COR-L47 (cell line): ENCODE data around the gene CUX1.
"Not testable (repeated sequence)": the region's sequence is repeated elsewhere in the genome, so short reads cannot be mapped to it uniquely, and the experiment has no call there.

Experiments
- DNase-seq: peaks from one replicate; lab custom pipeline; 2025; lab: John Stamatoyannopoulos, UW

CUX1 gene

DNA sequence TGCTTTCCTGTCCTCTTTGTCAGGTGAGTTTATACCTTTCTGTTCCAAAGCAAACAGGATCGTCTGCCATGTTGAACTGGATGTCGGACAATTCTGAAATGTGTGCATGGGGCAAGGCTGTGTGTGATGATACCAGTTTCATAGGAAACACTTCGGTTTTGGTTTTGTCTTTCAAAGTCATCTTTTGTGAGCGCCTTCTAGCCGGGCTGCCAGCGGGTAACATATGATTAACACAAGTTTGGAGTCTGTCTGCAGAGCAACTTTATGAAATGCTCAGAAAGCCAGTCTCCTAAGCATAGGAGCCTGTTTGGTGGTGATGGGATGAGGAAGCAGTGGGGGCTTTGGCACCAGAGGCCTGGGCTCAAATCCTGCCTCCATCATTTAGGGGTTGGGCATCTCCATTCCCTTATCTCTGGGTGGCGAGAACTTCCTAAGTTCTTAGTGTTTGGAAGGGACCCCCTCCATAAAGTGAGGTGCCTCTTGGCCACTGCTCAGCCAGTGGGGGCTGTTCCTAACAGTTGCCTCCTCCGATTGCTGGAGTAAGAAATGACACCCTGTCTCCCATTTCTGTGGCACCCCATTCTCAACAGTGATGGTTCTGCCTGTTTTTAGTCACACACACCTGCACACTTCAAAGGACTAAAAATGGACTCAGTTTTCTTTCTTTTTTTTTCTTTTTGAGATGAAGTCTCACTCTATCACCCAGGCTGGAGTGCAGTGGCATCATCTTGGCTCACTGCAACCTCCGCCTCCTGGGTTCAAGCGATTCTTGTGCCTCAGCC, 36.8 kb downstream of the CUX1 start:
- DNase-seq, result no peak

DNA sequence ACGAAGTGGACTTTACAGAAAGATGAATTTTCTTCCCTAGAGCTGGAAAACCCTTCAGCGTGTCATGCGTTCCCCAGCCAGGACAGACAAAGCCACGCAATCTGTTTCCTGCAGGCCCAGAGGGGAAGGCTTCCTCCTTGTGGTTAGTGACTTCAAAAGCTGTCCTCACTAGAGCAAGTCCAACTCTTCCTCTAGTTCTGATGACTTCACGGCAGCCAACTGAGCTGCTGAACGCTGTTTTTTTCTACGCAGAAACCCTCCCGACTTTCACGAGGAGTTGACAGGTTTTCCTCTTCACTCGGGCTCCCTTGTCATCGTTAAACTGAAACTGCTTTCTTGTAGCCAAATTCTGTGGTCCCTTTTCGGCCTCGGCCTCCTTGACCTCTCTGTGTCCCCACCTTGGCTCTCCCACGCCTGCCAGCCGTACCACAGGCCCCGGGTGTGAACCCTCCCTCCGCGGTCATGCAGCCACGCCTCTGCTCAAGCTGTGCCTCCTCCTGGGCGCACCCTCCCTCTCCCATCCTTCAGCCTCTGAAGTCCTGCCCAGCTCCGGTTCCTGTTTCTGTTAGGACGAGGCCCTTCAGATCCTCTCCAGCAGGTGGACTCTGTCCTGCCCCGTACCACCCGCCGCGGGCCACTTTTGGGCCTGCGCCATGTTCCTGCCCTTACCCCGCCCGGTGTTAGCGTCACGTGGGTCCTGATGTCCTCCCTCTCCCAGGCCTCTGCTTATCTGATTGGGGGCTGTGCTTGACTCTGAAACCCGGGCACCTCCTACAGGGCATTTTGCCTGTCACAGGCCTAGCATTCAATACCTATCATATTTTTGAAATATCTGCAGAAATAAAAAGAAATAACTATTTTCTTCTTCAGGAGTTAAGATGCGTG, 39.3 kb downstream of the CUX1 start:
- DNase-seq, result no peak

DNA sequence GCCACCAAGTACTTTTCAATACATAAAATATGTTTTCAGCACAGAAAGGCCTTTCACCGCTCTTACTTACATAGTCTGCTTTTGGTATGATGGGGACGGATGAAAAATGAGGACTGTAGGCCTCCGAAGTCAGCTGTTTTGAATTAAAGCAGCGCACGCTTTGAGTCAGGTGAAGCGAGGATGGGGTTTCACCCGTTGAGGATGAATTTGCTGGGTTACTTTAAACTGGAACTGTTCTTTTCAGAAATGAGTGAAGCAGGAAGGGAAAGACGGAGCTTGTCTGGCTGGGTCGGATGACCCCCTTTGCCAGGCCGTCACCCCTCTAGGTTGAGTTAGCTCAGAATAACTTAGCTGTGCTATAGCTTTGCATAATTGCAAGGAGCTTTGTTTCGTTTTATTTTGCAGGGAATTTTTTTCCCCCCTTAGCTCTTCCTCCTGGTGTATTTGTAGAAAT, 40.0 kb downstream of the CUX1 start:
- DNase-seq, result no peak

DNA sequence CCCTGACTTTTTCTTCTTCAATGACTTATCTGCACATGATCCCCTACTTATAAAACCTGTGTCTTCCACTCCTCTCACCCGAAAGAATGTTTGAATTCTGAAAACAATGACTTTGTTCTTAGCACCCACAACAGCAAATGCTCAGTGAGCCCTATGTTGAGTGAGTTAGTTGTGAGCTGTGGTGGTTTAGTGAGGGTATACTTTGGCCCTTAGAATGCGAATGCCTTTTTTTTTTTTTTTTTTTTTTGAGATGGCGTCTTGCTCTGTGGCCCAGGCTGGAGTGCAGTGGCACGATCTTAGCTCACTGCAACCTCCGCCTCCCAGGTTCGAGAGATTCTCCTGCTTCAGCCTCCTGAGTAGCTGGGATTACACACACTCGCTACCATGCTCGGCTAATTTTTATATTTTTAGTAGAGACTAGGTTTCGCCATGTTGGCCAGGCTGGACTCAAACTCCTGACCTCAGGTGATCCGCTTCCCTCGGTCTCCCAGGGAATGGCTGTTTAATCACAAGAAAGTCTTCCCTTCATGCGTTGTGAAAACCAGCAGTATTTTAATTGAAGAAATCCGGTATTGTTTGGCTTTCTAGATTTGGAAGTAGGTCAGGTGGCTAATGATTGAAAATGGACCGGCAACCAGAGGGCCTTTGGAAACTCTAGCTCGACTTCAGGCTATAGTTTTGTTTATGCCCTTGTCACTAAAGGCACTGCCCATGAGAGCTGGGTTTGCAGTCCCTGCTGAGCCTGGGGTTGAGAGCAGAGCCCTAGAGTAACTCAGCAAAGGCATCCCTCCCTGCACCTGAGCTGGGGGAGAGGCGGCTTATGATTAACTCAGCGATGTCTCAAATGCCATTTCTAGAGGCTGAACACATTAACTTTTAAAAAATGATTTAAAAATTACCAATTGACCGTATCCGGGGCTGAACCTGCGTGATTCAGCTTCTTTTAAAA, 41.3 kb downstream of the CUX1 start:
- DNase-seq, result no peak

DNA sequence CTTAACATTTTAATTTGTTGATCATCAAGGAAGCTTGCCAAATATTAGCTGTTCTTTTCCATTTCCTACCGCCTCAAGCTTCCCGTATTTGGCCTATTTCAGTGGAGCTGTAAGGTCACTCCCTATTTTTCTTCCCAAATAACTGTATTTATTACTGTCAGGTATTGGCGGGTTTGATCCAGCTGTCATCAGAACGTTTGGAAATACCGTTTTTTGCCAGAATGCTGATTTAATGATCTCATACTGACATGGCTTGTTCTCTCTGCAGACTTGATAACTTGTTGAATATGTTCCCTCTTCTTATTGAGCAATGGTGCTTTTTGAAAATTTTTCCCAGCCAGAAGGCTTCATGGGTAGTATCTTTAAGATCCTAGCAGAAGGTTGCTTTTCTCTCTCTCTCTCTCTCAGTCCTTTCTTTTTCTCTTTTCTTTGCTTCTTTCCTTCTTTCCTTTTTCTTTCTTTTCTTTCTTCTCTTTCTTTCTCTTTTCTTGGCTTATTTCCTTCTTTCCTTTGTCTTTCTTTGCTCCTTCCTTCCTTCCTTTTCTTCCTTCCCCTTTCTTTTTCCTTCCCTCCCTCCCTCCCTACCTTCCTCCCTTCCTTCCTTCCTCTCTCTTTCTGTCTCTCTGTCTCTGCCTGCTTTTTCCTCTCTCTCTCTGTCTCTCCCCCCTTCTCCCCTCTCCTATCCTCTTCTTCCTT, 42.1 kb downstream of the CUX1 start:
- DNase-seq, result no peak

DNA sequence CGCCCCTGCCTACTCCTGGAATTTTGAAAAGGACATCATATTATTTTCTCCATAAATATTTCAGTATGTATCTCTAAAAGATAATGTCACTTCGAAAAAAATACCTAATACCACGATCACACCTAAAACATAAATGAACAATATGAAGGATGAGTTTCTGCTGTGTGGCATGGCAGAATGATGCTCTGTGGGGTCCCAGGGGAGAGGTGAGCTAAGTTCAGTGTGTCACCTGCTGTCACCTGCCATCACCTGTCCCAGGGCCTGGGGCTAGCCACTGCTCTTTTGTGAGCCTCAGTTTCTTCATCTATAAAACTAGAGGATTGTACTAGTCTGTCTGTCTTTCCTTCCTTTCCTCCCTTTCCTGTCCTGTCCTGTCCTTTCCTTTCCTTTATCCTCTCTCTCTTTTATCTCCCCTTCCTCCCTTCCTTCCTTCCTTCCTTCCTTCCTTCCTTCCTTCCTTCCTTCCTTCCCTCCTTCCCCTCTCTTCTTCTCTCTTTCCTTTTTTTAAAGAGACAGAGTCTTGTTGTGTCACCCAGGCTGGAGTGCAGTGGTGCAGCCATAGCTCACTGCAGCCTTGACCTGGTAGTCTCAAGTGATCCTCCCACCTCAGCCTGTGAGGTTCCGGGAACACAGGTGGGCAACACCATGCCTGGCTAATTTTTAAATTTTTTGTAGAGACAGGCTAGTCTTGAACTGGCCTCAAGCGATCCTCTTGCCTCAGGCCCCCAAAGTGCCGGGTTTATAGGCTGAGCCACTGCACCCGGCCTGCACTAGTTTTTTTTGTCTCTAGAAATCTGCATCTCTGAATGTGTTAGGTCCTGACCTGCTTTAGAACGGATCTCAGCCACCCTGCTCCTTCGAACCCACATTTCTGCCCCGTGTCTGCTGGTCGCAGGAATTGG, 43.1 kb downstream of the CUX1 start:
- no peak for DNase-seq

DNA sequence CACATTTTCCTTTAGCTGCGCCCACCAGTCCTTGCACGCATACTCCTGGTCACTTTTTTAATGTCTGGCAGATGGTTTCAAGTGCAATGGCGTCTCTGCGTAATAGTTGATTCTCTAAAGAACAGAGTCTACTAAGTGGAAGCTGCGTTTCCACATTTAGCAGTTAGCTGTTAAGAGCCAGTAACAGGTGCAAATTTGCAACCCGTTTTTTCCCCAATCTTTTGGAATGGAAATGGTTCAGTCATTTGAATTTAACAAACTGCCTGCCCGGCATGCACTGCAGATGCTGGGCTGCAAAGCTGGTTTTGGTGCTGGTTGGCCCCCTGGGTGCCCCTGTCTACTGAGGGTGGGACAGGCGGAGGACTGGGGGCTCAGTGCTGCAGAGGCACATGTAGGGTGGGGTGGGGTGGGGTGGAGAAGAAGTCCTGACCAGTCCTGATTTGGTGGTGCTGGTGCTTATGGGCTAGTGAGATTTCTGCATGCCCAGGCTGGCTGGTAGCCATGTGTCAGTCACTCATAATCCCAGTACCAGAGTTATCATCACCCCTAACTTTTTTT, 43.9 kb downstream of the CUX1 start:
- no peak for DNase-seq

DNA sequence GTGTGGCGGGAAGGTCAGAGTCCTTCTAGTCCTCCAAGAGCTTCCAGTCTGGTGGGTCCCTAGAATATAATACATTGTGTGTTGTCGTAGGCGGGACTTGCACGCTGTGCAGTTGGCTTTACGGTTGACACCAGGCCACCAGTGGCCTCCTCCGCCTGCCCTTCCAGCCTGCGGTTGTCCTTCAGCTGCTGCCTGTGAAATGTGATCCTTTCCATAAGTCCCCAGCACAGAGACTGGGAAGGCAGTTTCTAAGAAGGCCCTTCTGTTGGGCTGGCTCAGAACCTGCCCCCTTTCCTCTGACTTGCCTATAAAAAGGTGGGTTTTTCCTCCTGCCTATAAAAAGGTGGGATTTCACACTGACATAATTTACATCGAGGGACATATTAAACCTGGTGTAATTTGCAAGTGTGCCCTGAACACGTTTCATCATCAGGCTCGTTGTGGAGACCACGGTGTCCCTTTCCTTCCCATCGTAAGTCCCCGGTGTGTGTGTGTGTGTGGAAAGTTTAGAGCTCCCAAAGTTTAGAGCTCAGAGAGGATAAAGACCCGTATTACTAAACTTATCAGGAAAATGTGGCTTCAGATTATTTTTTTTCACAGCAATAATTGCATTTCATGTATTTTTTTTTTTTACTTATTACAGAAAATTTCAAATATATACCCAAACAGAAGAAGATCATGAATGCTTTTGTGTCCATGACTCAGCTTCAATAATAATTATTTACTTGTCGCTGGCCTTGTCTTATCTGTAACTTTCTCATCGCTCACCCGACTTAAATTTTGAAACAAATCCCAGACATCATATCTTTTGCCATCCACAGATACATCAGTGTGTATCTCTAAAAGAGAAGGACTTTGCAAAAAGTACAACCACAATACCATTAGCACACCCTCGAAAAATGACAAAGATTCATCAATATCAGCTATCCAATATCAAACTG, 45.1 kb downstream of the CUX1 start:
- no peak for DNase-seq

DNA sequence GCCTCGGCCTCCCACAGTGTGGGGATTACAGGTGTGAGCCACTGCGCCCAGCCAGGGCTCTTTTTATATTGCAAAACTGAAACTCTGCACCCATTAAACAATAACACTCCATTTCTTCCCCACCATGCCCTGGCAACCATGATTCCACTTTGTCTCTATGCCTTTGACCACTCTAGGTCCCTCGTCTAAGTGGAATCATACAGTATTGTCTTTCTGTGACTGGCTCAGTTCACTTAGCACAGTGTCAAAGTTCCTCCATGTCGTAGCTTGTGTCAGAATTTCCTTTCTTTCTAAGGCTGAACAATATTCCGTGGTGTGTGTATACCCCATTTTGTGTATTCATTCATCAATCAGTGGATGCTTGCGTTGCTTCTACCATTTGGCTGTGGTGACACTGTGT, 46.2 kb downstream of the CUX1 start:
- DNase-seq, result no peak

DNA sequence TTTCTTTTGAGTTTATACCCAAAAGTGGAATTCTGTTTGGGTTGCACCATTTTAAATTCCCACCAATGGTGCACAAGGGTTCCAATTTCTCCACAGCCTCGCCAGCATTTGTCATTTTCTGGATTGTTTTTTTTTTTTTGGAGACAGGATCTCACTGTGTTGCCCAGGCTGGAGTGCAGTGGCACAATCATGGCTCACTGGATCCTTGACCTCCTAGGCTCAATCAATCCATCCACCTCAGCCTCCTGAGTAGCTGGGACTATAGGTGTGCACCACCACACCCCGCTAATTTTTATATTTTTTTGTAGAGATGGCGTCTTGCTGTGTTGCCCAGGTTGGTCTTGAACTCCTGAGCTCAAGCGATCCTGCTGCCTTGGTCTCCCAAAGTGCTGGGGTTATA, 46.6 kb downstream of the CUX1 start:
- DNase-seq, result no peak

DNA sequence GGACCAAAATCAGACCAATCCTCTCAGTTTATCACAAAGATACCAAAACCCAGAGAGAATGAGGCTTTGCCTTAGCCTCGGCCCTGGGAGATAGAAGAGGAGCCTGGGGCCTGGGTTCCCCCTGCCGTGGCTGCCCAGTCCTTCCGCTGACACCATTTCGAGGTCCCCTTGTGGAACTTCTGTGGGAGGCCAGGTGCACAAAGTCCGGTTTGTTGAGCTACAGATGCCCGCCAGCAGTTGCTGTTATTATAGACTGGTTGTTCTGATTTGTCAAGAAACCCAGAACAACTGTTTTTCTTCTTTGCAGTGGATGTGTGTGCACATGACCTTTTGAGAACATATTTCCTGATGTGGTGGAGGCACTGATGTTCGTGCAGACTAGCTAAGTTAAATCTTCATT, 47.6 kb downstream of the CUX1 start:
- DNase-seq, result no peak

DNA sequence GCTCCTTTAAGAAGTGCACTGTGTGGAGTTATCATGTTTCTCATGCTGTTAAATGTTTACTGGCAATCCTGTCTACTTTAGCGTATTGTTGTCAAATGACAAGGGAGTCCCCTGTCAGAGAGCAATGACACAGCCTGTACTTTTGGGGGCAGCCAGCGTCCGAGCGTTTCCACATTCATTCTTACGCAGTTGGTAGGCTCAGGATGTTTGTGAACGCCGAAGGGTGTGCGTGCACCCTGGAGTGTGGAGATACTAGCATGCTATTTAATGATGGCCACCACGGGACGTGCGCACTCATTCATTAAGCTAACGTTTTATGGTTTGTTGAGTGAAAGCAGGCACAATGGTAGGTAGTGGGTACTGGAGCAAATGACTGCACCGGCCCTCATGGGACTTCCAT, 48.0 kb downstream of the CUX1 start:
- no peak for DNase-seq

DNA sequence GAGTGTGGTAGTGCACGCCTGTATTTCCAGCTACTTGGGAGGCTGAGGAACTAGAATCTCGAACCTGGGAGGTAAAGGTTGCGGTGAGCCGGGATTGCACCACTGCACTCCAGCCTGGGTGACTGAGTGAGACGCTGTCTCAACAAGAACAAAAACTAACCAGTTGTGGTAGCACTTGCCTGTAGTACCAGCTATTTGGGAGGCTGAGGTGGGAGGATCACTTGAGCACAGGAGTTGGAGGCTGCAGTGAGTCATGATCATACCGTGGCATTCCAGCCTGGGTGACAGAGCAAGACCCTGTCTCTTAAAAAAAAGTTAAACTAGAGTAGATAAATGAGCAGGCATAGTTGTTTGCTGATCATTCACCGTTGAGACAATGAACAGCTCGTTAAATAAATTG, 48.9 kb downstream of the CUX1 start:
- no peak for DNase-seq

DNA sequence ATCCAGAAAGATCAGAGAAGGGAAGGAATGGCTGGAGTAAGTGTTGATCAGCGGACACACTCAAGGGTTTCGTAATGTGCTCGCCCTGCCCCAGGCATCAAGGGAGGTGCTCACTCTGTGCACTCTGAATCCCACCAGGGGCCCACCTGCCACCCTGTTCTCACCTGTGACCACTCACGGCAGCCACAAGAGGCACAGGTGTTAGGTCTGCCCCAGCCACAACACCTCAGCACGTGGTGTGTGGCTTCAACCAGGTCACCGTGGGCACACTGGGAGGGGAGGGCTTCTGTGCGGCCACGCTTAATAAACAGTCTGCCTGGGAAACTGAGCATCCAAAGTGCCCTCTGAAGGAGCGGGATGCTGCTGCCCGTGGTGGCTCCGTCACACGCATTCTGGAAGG, 49.8 kb downstream of the CUX1 start:
- DNase-seq, result no peak

DNA sequence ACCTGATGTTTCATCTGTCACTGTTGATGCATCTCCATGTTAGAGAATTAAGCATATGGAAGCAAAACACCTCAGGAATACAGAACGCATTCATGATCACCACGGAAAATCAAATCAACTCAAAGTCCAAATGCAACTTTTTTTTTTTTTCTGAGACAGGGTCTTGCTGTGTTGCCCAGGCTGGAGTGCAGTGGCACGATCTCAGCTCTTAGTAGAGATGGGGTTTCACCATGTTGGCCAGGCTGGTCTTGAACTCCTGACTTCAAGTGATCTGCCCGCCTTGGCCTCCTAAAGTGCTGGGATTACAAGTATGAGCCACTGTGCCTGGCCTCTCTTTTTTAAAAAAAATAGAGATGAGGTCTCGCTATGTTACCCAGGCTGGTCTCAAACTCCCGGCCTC, 50.3 kb downstream of the CUX1 start:
- not testable (repeated sequence) for DNase-seq

DNA sequence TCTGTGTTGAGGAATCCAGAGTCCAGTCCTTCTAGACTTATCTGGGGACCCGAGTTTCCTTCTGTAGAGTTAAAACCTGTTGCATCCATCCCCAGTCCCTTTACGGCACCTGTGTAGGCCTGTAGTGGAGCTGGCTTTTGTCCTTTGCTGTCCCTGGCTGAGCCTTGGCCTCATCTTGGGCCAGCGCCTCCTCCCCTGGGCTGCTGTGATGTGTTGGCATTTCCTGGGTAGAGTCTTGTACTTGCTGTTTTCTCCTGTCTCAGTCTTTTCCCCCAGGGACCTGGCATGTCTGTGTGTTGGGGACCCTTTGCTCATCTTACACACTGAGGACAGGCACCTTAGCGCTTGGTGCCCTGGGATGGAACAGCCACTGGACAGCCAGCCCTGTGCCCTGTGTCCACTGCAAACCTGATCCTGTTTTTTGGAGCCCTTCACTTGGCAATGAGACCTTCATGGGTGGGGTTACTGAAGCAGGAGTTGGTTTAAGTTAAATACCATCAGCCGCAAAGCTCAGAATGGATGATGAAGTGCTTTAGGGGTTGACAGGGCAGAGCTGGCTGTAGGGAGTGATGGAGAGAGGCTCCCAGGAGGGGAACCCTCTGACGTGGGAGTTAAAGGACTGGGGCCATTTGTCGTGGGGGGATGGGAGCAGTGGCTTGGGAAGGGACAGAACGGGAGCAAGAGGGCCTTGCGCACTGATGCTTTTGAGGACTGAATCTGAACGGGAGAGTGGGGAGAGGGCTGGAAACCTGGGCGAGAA, 50.9 kb downstream of the CUX1 start:
- DNase-seq, result no peak

DNA sequence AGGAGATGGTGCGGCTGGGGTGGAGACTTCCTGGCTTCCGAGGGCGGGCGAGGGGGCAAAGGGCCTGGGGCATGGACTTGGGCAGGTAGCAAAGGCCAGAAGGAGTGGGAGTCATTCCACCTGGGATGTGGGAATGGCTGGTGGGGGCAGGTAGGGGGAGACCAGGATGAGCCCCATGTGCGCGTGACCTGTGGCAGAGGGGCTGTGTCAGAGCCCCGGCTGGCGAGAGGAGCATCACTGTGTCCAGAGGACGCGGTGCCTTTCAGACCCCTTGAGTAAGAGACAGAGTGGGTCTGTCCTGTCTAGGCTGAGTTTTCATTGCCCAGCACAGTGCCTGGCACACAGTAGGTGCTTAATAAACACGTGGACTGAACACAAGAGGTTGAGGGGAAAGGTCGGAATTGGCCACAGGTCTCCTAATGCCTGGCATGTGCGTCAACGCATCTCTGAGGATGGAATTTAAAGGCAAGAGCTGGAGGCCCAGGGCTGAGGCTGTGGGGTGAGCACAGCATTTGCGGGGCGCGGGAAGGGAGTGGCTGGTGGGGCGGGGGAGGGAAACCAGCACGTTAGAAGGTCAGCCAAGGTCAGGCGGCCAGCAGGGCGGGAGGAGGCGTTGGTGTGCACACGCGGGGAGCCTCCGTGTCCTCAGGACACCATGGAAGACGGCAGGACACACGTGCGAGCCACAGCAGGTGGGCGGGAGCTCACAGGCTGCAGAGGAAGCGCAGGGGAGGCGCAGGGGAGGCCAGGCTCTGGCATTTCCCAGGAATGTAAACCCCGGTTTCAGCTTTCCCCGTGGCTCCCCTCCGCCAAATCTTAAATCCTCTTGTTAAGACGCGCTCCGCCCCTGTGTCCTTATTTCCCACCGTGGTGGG, 51.8 kb downstream of the CUX1 start:
- DNase-seq, result no peak
